ENCODE measurements around the gene IL17C. TPM values are rescaled to one million over a fixed set of nuclear protein-coding genes. Genes with fewer than 3 reads are reported as not detected.

The IL17C gene
- total RNA-seq, 1 experiment from 2014 or later = not detected

DNA sequence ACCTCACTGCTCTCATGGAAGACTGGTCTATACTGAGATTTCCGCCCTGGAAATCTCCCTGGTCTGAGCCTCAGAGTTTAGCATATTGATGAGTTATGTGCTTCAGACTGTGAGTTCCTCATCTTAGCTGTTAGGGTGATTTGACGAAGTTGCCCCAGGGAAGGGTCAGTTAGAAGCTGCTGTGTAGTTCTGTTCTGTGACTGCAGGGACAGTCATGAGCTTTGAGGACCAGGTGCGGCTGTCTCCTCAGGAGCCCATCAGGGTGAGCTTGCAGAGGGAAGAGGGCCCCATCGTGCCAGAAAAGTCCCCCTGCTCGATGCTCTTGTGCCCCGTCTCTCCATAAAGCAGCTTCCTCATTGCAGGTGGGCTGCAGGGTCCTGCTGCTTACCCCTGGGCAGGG, 28.3 kb upstream of the IL17C start:
- Histone ChIP-seq H2AFZ (ENCODE audit: low read length) (no peak overlapping the region), H3F3A (ENCODE audit: low read length, unreplicated experiment) (no peaks in the 10 kb centered on the region), H3K4me1 (ENCODE audit: insufficient read depth, low read length) (no peaks in the 10 kb centered on the region), H3K9me3 (ENCODE audit: low read length) (no peaks in the 10 kb centered on the region), H3K9me2 (replicated peaks; ENCODE audit: low read length) (no peaks in the 10 kb centered on the region), H3K79me2 (ENCODE audit: low read length) (no peaks in the 10 kb centered on the region), H3K36me3 (ENCODE audit: low read depth, low read length) (peaks cover 7% of the 10 kb centered on the region; the same call in 1 of the 2 replicates), H3K9ac (ENCODE audit: low read length) (no peak overlapping the region), H3K27ac (ENCODE audit: low read length) (no peak overlapping the region), H4K20me1 (ENCODE audit: low read length) (no peaks in the 10 kb centered on the region), H3K27me3 (ENCODE audit: low read length) (no peaks in the 10 kb centered on the region), H3K4me2 (ENCODE audit: low read length) (no peak overlapping the region), H3K4me3 (ENCODE audit: low read length) (no peak overlapping the region)
- TF ChIP-seq EZH2 (IDR thresholded peaks at IDR 0.05; ENCODE audit: low read length, unreplicated experiment) = no peak
- TF ChIP-seq CTCF (conservative IDR thresholded peaks at IDR 0.05; ENCODE audit: low read depth, low read length) = peak; percentile 20; the same call in 1 of the 2 replicates
- DNase-seq (no peak), ATAC-seq (no peak)
- ChIA-PET CTCF (no interaction called here), POLR2A (ENCODE audit: unreplicated experiment) (no interaction called here)
- BruUV-seq (replicated peaks) = no TSS peak
- intact Hi-C loops (cut with micrococcal nuclease) = no loop called here

DNA sequence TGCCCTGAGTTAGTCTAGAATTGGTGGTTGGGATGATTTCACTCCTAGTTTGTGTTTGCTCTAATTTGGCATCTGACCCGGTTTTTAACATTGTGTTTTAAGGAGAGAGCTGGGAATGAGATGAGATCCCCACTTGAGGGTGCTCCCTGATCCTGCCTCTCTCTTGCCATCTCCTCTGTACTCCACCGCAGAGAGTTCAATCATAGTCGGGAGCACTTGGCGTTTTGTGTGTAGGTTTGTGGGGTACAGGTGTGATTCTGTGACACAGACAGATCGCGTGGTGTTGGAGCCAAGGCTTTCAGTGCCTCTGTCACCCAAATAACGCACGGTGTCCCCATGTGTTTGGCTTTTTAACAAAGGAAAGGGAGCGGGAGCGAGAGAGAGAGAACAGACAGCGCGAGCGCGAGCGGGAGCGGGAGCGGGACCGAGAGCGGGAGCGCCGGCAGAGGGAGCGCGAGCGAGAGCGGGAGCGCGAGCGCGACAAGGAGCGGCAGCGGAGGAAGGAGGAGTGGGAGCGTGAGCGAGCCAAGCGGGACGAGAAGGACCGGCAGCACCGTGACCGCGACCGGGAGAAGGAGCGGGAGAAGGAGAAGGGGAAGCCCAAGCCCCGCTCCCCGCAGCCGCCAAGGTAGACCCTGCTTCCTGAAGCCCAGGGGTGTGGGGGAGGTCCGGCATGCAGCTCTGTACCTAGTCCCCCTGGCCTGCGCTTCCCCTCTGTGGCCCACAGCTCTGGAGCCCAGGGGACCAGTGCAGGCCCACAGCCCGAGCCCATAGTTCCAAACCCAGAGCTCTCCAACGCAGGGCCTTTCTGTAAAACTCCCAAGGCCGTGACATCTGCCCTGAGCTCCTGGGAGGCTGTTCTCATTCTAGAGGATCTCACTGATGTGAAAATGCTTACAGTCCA, 27.2 kb upstream of the IL17C start:
- no peak for TF ChIP-seq EZH2 (IDR thresholded peaks at IDR 0.05; ENCODE audit: low read length, unreplicated experiment)
- TF ChIP-seq CTCF (conservative IDR thresholded peaks at IDR 0.05; ENCODE audit: low read depth, low read length) = no peak
- no peak for TF ChIP-seq EZH2phosphoT487 (IDR thresholded peaks at IDR 0.05; ENCODE audit: borderline replicate concordance, low read length)
- Histone ChIP-seq H2AFZ (ENCODE audit: low read length) (no peak overlapping the region), H3K79me2 (ENCODE audit: low read length) (no peaks in the 10 kb centered on the region), H3K4me1 (ENCODE audit: insufficient read depth, low read length) (no peaks in the 10 kb centered on the region), H4K20me1 (ENCODE audit: low read length) (no peaks in the 10 kb centered on the region), H3K27me3 (ENCODE audit: low read length) (no peaks in the 10 kb centered on the region), H3F3A (ENCODE audit: low read length, unreplicated experiment) (no peaks in the 10 kb centered on the region), H3K9ac (ENCODE audit: low read length) (no peak overlapping the region), H3K9me2 (replicated peaks; ENCODE audit: low read length) (no peaks in the 10 kb centered on the region), H3K27ac (ENCODE audit: low read length) (no peak overlapping the region), H3K4me3 (ENCODE audit: low read length) (no peak overlapping the region), H3K36me3 (ENCODE audit: low read depth, low read length) (peaks cover 7% of the 10 kb centered on the region; the same call in 1 of the 2 replicates), H3K4me2 (ENCODE audit: low read length) (no peak overlapping the region), H3K9me3 (ENCODE audit: low read length) (no peaks in the 10 kb centered on the region)
- intact Hi-C loops (cut with micrococcal nuclease) = no loop called here
- CTCF ChIA-PET = no interaction called here
- BruUV-seq (replicated peaks) = no TSS peak
- POLR2A ChIA-PET (ENCODE audit: unreplicated experiment) = no interaction called here
- ATAC-seq (no peak), DNase-seq (no peak)

DNA sequence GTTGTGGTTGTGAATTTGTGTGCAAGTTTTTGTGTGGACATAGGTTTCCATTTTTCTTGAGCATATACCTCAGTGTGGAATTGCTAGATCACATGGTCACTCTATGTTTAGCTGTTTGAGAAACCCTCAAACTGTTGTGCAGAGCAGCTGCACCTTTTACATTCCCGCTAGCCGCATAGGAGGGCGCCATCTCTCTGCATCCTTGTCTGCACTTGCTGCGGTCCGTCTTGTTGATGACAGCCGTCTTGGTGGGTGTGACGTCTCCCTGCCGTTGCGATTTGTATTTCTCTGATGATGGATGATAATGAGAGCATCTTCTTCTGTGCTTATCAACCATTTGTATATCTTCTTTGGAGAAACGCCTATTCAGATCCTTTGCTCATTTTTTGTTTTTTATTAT, 25.1 kb upstream of the IL17C start:
- no peak overlapping the region for H2AFZ ChIP-seq (ENCODE audit: low read length)
- ATAC-seq (no peak), DNase-seq (no peak)
- no peak overlapping the region for H3K9ac ChIP-seq (ENCODE audit: low read length)
- H3K27me3 ChIP-seq (ENCODE audit: low read length) = no peaks in the 10 kb centered on the region
- POLR2A ChIA-PET (ENCODE audit: unreplicated experiment) = no interaction called here
- no peak for TF ChIP-seq CTCF (conservative IDR thresholded peaks at IDR 0.05; ENCODE audit: low read depth, low read length)
- TF ChIP-seq EZH2phosphoT487 (IDR thresholded peaks at IDR 0.05; ENCODE audit: borderline replicate concordance, low read length) = no peak
- no peak for TF ChIP-seq EZH2 (IDR thresholded peaks at IDR 0.05; ENCODE audit: low read length, unreplicated experiment)
- H3K27ac ChIP-seq (ENCODE audit: low read length) = no peak overlapping the region
- no peaks in the 10 kb centered on the region for H3F3A ChIP-seq (ENCODE audit: low read length, unreplicated experiment)
- no peaks in the 10 kb centered on the region for H3K79me2 ChIP-seq (ENCODE audit: low read length)
- no peaks in the 10 kb centered on the region for H4K20me1 ChIP-seq (ENCODE audit: low read length)
- no peak overlapping the region for H3K4me2 ChIP-seq (ENCODE audit: low read length)
- CTCF ChIA-PET = no interaction called here
- H3K9me3 ChIP-seq (ENCODE audit: low read length) = no peaks in the 10 kb centered on the region
- H3K4me3 ChIP-seq (ENCODE audit: low read length) = no peak overlapping the region
- H3K9me2 ChIP-seq (replicated peaks; ENCODE audit: low read length) = no peaks in the 10 kb centered on the region
- no TSS peak for BruUV-seq (replicated peaks)
- H3K36me3 ChIP-seq (ENCODE audit: low read depth, low read length) = peaks cover 7% of the 10 kb centered on the region; the same call in 1 of the 2 replicates
- no peaks in the 10 kb centered on the region for H3K4me1 ChIP-seq (ENCODE audit: insufficient read depth, low read length)
- intact Hi-C loops (cut with micrococcal nuclease) = no loop called here
